ENCODE measurements around the gene FRK.
"Not testable (repeated sequence)": the region's sequence is repeated elsewhere in the genome, so short reads cannot be mapped to it uniquely, and the experiment has no call there.

The FRK gene

DNA sequence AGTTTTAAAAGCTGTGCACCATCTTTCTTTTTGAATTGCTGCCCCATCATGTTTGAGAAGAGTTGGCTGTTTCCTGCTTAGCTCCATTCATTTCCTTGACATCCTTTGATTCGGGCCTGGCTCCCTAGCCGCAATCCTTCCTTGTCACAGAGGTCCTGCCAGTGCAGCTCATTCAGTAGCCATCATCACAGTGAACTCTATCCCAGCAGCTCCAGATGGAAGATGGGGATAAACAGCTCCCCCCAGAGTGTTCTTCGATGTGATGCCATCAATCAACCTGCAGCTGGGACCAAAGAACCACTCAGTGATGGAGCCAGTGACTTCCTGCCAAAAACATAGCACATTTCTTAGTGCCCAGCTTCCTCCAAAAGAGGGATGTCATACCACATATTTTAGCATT lies 158.8 kb downstream of the FRK start:
- H3K27ac ChIP-seq (ENCODE audit: low read depth, low read length), result no peak overlapping the region

DNA sequence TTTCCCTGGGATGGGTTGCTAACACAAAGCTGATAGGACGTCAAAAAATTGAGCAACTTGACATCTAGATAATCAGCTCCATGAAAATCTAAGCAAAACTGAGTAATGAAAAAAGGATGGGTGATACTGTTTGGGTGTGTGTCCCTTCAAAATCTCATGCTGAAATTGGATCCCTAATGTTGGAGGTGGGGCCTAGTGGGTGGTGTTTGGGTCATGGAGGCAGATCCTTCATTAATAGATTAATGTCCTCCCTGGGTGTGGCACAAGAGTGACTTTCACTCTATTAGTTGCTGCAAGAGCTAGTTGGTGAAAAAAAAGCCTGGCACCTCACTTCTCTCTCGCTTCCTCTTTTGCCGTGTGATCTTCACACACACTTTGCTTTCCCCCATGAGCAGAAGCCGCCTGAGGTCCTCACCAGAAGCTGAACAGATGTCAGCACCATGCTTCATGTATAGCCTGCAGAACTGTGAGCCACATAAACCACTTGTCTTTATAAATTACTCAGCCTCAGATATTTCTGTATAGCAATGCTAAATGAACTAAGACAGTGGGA lies 160.9 kb downstream of the FRK start:
- Histone ChIP-seq H3K9ac (ENCODE audit: low read length) (no peak overlapping the region), H3K27me3 (ENCODE audit: control insufficient read depth, insufficient read depth, low read length) (no peaks in the 10 kb centered on the region), H3K4me3 (ENCODE audit: low read length) (no peak overlapping the region), H3K27ac (ENCODE audit: low read depth, low read length) (no peak overlapping the region), H3K36me3 (ENCODE audit: control insufficient read depth, insufficient read depth, low read length) (no peaks in the 10 kb centered on the region), H3K4me1 (ENCODE audit: control insufficient read depth, insufficient read depth, low read length) (no peaks in the 10 kb centered on the region)

More for the DNA sequence above, 158.8 kb downstream of the FRK start:
- no peak overlapping the region for H3K4me3 ChIP-seq (ENCODE audit: low read length)
- no peaks in the 10 kb centered on the region for H3K36me3 ChIP-seq (ENCODE audit: control insufficient read depth, insufficient read depth, low read length)
- H3K9ac ChIP-seq (ENCODE audit: low read length), result no peak overlapping the region
- H3K27me3 ChIP-seq (ENCODE audit: control insufficient read depth, insufficient read depth, low read length), result no peaks in the 10 kb centered on the region
- H3K4me1 ChIP-seq (ENCODE audit: control insufficient read depth, insufficient read depth, low read length), result no peaks in the 10 kb centered on the region

DNA sequence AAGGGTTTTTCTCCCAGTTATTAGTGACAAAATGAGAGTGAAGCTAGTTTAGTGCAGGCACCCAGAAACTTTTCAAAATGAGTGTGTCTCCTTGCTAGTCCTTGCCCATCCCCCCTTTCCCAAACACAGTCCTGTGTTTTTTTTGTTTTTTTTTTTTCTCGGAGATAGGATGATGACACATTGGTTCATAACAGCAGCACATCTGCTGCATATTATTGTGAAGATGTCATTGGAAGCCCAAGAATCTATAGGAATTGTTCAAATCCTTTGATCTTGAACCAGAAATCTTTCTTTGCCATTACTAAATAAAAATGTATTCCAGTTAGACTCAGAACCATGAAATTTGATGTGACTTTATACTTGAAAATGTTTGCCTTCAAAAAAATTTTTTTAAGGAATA lies 162.4 kb downstream of the FRK start:
- Histone ChIP-seq H3K27ac (ENCODE audit: low read depth, low read length) (no peak overlapping the region), H3K36me3 (ENCODE audit: control insufficient read depth, insufficient read depth, low read length) (no peaks in the 10 kb centered on the region), H3K9ac (ENCODE audit: low read length) (no peak overlapping the region), H3K27me3 (ENCODE audit: control insufficient read depth, insufficient read depth, low read length) (no peaks in the 10 kb centered on the region), H3K4me1 (ENCODE audit: control insufficient read depth, insufficient read depth, low read length) (no peaks in the 10 kb centered on the region), H3K4me3 (ENCODE audit: low read length) (no peak overlapping the region)

DNA sequence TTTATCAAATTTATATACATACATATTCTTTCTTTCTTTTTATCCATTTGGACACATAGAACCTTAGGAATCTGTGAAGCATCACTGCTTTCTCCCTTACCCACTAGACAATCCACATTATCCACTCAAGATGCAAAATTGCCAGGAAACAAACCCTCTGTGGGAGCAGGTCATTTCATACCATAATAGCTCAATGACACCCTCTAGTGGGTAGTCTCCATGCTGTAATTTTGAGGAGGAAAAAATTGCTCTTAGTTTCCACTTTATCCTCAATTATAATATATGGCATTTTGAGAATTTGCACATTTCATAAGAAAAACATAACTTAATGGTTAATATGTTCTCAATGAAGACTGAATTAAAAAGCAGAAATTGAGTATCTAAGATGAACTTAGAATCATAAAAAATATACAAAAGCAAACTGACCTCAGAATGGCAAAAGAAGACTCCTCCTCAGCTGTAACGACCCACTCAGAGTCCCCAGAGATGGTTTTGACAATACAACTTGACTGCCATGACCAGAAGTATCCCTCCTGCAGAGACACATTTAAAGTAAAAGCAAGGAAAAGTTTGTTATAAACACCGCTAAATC lies 164.1 kb downstream of the FRK start:
- Histone ChIP-seq H3K4me3 (ENCODE audit: low read length) (no peak overlapping the region), H3K27me3 (ENCODE audit: control insufficient read depth, insufficient read depth, low read length) (no peaks in the 10 kb centered on the region), H3K4me1 (ENCODE audit: control insufficient read depth, insufficient read depth, low read length) (no peaks in the 10 kb centered on the region), H3K9ac (ENCODE audit: low read length) (no peak overlapping the region), H3K27ac (ENCODE audit: low read depth, low read length) (no peak overlapping the region), H3K36me3 (ENCODE audit: control insufficient read depth, insufficient read depth, low read length) (no peaks in the 10 kb centered on the region)

DNA sequence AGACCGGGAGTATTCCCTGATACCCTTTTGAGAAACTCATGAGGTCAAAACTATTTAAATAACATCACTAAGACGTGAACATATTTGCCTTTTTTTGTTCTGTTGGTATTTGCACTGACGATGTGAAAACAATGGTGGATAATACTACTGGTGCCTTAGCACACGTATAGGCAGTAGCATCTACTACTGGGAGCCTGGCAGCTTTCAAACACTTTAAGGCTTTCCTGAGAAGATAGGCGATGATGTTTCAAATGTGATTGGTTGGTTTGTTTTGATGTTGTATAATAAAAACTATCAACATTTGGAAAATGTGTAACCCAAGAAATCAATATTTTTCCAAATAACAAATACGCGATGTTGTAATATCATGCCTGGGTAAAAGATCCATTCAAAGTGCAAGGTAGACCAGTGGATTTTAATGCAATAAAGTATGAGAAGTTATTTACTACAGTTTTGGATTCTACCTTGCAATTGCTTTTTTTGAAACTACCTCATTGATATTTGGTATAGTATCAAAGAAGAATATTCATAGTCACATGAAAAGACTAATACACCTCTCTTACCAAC lies 166.2 kb downstream of the FRK start:
- no peak overlapping the region for H3K27ac ChIP-seq (ENCODE audit: low read depth, low read length)
- no peaks in the 10 kb centered on the region for H3K27me3 ChIP-seq (ENCODE audit: control insufficient read depth, insufficient read depth, low read length)
- no peaks in the 10 kb centered on the region for H3K36me3 ChIP-seq (ENCODE audit: control insufficient read depth, insufficient read depth, low read length)
- no peaks in the 10 kb centered on the region for H3K4me1 ChIP-seq (ENCODE audit: control insufficient read depth, insufficient read depth, low read length)
- H3K4me3 ChIP-seq (ENCODE audit: low read length), result no peak overlapping the region
- H3K9ac ChIP-seq (ENCODE audit: low read length), result no peak overlapping the region

DNA sequence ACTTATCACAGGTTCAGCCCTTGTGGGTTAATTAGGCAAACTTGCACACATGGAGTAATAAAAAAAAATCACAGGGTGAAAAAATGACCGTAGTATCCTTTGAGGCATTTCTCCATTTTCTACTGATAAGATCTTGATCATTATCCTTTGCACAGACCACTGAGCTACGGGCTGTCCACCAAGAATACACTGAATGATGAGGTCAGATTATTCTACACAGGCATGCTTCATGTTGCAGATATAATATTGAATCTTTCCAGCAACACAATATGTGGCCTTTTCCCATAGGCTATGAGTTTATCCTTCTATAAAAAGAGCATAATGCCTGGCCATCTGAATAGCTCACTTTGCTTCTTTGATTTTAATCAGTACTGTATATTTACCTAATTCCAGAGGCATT lies 168.9 kb downstream of the FRK start:
- no peak overlapping the region for H3K9ac ChIP-seq (ENCODE audit: low read length)
- H3K4me1 ChIP-seq (ENCODE audit: control insufficient read depth, insufficient read depth, low read length), result no peaks in the 10 kb centered on the region
- no peaks in the 10 kb centered on the region for H3K27me3 ChIP-seq (ENCODE audit: control insufficient read depth, insufficient read depth, low read length)
- no peaks in the 10 kb centered on the region for H3K36me3 ChIP-seq (ENCODE audit: control insufficient read depth, insufficient read depth, low read length)
- H3K27ac ChIP-seq (ENCODE audit: low read depth, low read length), result no peak overlapping the region
- H3K4me3 ChIP-seq (ENCODE audit: low read length), result no peak overlapping the region

DNA sequence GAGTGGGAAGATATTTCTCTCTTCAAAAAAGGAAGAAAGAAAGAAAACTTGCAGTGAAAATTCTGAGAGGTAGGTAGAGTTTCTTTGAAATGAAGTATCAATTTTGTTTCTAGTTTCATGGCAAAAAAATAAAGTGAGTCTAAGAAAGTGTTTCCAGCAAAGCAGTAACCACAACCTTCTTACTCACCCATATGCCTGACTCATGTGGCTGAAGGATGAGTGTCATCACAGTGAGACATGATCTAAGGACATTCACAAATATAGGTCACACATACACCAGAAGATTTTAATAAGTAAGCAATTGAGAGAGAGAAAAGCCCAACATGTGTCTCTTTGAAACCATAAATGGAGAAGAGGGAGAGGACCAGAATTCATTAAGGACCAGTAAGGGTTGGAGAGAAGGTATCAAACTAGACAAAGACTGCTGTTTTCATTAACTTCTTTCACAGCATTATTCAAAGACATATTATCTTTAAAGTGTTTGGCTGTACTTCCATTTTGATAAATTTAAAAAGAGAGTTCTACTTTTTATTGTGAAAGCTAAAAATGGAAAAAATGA lies 169.5 kb downstream of the FRK start:
- Histone ChIP-seq H3K4me3 (ENCODE audit: low read length) (no peak overlapping the region), H3K4me1 (ENCODE audit: control insufficient read depth, insufficient read depth, low read length) (no peaks in the 10 kb centered on the region), H3K9ac (ENCODE audit: low read length) (no peak overlapping the region), H3K36me3 (ENCODE audit: control insufficient read depth, insufficient read depth, low read length) (no peaks in the 10 kb centered on the region), H3K27ac (ENCODE audit: low read depth, low read length) (no peak overlapping the region), H3K27me3 (ENCODE audit: control insufficient read depth, insufficient read depth, low read length) (no peaks in the 10 kb centered on the region)

DNA sequence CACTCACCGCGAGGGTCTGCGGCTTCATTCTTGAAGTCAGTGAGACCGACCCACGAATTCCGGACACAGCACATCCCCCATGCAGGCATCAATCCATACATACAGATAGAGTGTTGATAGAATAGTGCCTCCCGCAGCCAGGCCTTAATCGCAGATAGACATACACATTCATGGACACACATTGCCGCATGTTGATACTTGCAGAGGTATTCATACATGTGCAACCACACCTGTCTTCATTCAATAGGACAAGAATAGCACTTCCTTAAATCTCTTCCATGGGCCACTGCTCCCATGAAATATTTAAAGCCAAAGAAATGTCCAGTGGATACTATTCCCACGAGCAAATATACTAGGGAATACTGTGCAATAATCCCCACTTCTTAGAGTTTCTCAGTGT lies 170.5 kb downstream of the FRK start:
- Histone ChIP-seq H3K27me3 (ENCODE audit: control insufficient read depth, insufficient read depth, low read length) (no peaks in the 10 kb centered on the region), H3K27ac (ENCODE audit: low read depth, low read length) (no peak overlapping the region), H3K4me3 (ENCODE audit: low read length) (no peak overlapping the region), H3K9ac (ENCODE audit: low read length) (no peak overlapping the region), H3K4me1 (ENCODE audit: control insufficient read depth, insufficient read depth, low read length) (no peaks in the 10 kb centered on the region), H3K36me3 (ENCODE audit: control insufficient read depth, insufficient read depth, low read length) (no peaks in the 10 kb centered on the region)

DNA sequence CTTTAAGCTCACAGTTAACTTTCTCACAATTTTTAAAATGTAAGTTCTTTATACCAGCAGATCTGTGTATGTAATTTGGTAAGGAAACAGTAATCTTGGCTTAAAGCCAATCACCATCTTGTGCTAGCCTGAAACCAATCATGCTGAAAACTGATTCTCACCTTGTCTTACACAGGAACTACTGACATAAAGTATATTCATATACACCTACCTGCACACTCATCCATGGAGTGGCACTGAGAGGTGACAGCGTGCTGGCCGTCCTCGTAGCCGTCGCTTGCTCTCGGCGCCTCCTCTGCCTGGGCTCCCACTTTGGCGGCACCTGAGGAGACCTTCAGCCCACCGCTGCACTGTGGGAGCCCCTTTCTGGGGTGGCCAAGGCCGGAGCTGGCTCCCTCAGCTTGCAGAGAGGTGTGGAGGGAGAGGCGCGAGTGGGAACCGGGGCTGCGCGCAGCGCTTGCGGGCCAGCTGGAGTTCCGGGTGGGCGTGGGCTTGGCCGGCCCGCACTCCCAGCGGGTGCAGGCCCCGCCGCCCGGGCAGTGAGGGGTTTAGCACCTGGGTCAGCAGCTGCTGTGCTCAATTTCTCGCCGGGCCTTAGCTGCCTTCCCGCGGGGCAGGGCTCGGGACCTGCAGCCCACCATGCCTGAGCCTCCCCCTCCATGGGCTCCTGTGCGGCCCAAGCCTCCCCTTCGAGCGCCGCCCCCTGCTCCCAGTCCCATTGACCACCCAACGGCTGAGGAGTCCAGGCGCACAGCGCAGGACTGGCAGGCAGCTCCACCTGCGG lies 171.8 kb downstream of the FRK start:
- not testable (repeated sequence) for H3K27me3 ChIP-seq (ENCODE audit: control insufficient read depth, insufficient read depth, low read length); H3K9ac ChIP-seq (ENCODE audit: low read length); H3K36me3 ChIP-seq (ENCODE audit: control insufficient read depth, insufficient read depth, low read length); H3K27ac ChIP-seq (ENCODE audit: low read depth, low read length); H3K4me3 ChIP-seq (ENCODE audit: low read length); H3K4me1 ChIP-seq (ENCODE audit: control insufficient read depth, insufficient read depth, low read length)

DNA sequence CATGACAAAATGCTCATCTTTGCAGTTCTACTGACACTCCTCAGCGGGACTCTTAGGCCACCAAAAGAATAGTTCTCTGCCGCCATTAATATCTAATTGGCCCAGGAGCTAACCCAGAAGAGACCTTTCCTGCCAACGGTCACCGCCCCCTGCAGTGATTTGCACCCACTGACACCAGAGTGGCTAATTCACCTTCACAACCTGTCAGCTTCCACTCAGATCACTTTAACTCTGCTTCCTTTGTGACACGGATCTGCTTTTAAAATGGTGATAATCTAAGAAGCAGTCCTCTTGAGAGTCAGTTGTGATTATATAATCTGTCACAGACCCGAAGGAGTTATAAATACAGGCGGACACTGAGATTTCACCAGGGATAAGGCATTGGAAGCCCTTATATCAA lies 172.8 kb downstream of the FRK start:
- H3K4me1 ChIP-seq (ENCODE audit: control insufficient read depth, insufficient read depth, low read length), result no peaks in the 10 kb centered on the region
- H3K27me3 ChIP-seq (ENCODE audit: control insufficient read depth, insufficient read depth, low read length), result no peaks in the 10 kb centered on the region
- H3K36me3 ChIP-seq (ENCODE audit: control insufficient read depth, insufficient read depth, low read length), result no peaks in the 10 kb centered on the region
- no peak overlapping the region for H3K9ac ChIP-seq (ENCODE audit: low read length)
- no peak overlapping the region for H3K4me3 ChIP-seq (ENCODE audit: low read length)
- no peak overlapping the region for H3K27ac ChIP-seq (ENCODE audit: low read depth, low read length)

DNA sequence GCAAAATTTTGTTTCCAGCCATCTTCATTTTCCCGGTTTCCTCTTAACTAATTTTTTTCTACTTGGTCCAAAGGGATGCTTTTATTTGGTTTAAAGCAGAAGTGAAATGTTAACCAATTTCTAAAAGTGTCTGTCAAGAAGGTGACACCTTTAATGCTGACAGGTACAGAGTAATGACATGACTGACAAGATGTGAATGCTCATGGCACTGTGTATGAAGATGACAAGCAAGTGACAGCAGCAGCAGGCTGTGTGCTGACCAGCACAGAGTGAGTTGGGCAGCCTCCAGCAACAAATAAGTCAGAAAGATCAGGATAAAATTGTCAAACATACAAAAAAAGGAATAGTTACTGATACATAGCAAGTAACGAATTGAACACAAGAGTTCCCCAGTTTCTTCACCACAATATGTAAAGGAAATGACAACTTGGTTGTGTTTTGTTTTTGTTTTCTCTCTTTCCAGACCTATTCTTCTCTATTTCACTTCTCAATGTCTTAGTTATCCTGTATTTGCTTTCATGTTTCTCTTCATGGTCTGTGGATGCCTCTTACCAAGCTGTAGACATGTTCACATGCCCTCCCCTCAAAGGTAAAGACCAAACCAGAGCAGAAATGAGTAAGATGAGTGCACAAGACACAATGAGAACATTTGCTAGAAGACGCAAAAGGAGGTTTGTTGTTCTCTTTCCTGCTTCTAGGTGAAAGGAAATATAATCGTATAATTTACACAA lies 174.9 kb downstream of the FRK start:
- H3K27ac ChIP-seq (ENCODE audit: low read depth, low read length), result no peak overlapping the region
- no peaks in the 10 kb centered on the region for H3K4me1 ChIP-seq (ENCODE audit: control insufficient read depth, insufficient read depth, low read length)
- H3K27me3 ChIP-seq (ENCODE audit: control insufficient read depth, insufficient read depth, low read length), result no peaks in the 10 kb centered on the region
- no peak overlapping the region for H3K9ac ChIP-seq (ENCODE audit: low read length)
- H3K36me3 ChIP-seq (ENCODE audit: control insufficient read depth, insufficient read depth, low read length), result no peaks in the 10 kb centered on the region
- no peak overlapping the region for H3K4me3 ChIP-seq (ENCODE audit: low read length)

DNA sequence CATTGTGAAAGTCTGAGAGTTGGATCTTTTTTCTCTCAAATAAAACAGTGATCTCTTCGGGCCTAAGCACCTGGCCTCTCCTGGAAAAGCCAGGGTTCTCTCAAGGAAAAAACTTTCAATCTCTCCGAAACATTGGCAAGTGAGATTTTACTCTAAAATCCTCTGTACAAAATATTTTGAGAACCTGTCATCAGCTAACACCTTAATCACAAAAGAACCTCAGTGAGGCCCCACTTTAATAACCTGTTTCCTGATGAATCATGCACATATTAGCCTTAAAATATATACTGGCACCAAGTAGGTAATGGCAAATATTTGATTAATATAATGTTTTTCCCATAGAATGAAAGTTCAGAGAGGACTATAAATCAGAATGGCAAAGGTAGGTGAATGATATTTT lies 177.9 kb downstream of the FRK start:
- H3K27ac ChIP-seq (ENCODE audit: low read depth, low read length), result no peak overlapping the region
- no peaks in the 10 kb centered on the region for H3K36me3 ChIP-seq (ENCODE audit: control insufficient read depth, insufficient read depth, low read length)
- no peaks in the 10 kb centered on the region for H3K4me1 ChIP-seq (ENCODE audit: control insufficient read depth, insufficient read depth, low read length)
- no peak overlapping the region for H3K9ac ChIP-seq (ENCODE audit: low read length)
- no peak overlapping the region for H3K4me3 ChIP-seq (ENCODE audit: low read length)
- H3K27me3 ChIP-seq (ENCODE audit: control insufficient read depth, insufficient read depth, low read length), result no peaks in the 10 kb centered on the region
